Activated naive CD8-positive, alpha-beta T cell (primary cell): ENCODE results near the gene CISH.

Experiments
- H3K27ac Mint-ChIP-seq: one replicate; pipeline ENCODE4 v1.8.0; 2021; ENCODE audit warnings: mixed read lengths
- H3K27me3 Mint-ChIP-seq: one replicate; pipeline ENCODE4 v1.8.0; 2021; ENCODE audit warnings: mixed read lengths
- H3K36me3 Mint-ChIP-seq: one replicate; pipeline ENCODE4 v1.8.0; 2021; ENCODE audit warnings: mixed read lengths
- H3K4me1 Mint-ChIP-seq: one replicate; pipeline ENCODE4 v1.8.0; 2021; ENCODE audit warnings: low read depth, mixed read lengths
- H3K4me3 Mint-ChIP-seq: one replicate; pipeline ENCODE4 v1.8.0; 2021; ENCODE audit warnings: mild to moderate bottlenecking, mixed read lengths
- H3K9me3 Mint-ChIP-seq: one replicate; pipeline ENCODE4 v1.8.0; 2021; ENCODE audit warnings: low read depth, mixed read lengths

The CISH gene

GRCh38 chr3:50648944-50649343 lies 37.4 kb upstream of the CISH start:
- Mint-ChIP-seq H3K4me3 (no peak overlapping the region), H3K27me3 (no peaks in the 10 kb centered on the region), H3K9me3 (no peaks in the 10 kb centered on the region), H3K36me3 (no peaks in the 10 kb centered on the region), H3K4me1 (peaks cover 6% of the 10 kb centered on the region), H3K27ac (peak overlapping the region; percentile 22)

GRCh38 chr3:50648313-50648712 lies 36.7 kb upstream of the CISH start:
- H3K27ac Mint-ChIP-seq, result no peak overlapping the region
- no peaks in the 10 kb centered on the region for H3K27me3 Mint-ChIP-seq
- no peaks in the 10 kb centered on the region for H3K9me3 Mint-ChIP-seq
- H3K4me1 Mint-ChIP-seq, result no peaks in the 10 kb centered on the region
- no peaks in the 10 kb centered on the region for H3K36me3 Mint-ChIP-seq
- no peak overlapping the region for H3K4me3 Mint-ChIP-seq

DNA sequence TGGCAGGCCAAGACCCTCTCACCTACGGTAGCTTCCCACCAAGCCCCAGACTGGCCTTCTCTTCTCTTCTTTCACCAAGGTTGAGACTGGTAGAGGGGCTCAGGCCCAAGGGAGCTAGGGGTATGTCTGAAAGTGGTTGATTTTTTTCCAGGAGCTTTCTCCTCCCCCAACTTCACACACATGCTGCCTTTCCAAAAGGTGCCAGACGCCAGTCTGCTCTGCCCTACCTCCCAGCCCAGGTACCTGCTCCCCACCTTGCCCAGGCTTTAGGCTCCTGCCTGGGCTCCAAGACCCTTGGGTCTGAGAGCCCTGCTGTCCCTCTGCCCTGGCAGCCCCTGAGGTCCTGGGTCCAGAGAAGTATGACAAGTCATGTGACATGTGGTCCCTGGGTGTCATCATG lies 33.8 kb upstream of the CISH start:
- H3K9me3 Mint-ChIP-seq, result no peaks in the 10 kb centered on the region
- no peaks in the 10 kb centered on the region for H3K36me3 Mint-ChIP-seq
- H3K4me1 Mint-ChIP-seq, result no peaks in the 10 kb centered on the region
- H3K27ac Mint-ChIP-seq, result no peak overlapping the region
- no peaks in the 10 kb centered on the region for H3K27me3 Mint-ChIP-seq
- no peak overlapping the region for H3K4me3 Mint-ChIP-seq

GRCh38 chr3:50644561-50644960 lies 33.0 kb upstream of the CISH start:
- Mint-ChIP-seq H3K4me1 (peaks cover 3% of the 10 kb centered on the region), H3K9me3 (no peaks in the 10 kb centered on the region), H3K36me3 (no peaks in the 10 kb centered on the region), H3K27me3 (no peaks in the 10 kb centered on the region), H3K27ac (no peak overlapping the region), H3K4me3 (no peak overlapping the region)

GRCh38 chr3:50642382-50642781 lies 30.8 kb upstream of the CISH start:
- Mint-ChIP-seq H3K4me3 (no peak overlapping the region), H3K9me3 (no peaks in the 10 kb centered on the region), H3K27me3 (no peaks in the 10 kb centered on the region), H3K36me3 (no peaks in the 10 kb centered on the region), H3K27ac (peak overlapping the region; percentile 6), H3K4me1 (peaks cover 16% of the 10 kb centered on the region)

- Mint-ChIP-seq H3K36me3 (no peaks in the 10 kb centered on the region), H3K27me3 (no peaks in the 10 kb centered on the region), H3K9me3 (no peaks in the 10 kb centered on the region), H3K4me3 (no peak overlapping the region), H3K27ac (peak overlapping the region; percentile 78), H3K4me1 (peaks cover 39% of the 10 kb centered on the region)
These were observed 27.5 kb upstream of the CISH start for GRCh38 chr3:50639055-50639494.

DNA sequence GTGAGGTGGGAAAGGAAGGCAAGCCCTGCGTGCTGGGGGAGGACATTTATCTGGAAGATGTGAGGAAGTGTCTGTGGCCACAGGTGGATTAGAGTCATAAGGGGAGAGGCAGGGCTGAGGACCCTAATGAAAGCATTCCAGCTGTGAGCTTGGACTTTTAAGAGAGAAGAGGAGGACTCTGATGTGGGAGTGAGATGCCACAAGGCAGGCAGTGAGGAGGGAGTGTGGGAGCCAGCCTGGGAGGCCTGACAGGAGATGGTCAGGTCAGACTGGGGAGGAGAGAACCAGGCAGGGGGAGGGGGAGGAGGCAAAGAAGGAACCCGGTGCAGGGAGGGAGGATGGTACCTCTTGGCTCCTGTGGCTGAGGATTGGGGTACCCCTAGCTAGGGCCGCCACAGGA lies 26.4 kb upstream of the CISH start:
- H3K4me1 Mint-ChIP-seq, result peaks cover 51% of the 10 kb centered on the region
- no peaks in the 10 kb centered on the region for H3K36me3 Mint-ChIP-seq
- H3K9me3 Mint-ChIP-seq, result no peaks in the 10 kb centered on the region
- H3K4me3 Mint-ChIP-seq, result no peak overlapping the region
- H3K27ac Mint-ChIP-seq, result peak overlapping the region; percentile 64
- no peaks in the 10 kb centered on the region for H3K27me3 Mint-ChIP-seq

GRCh38 chr3:50637011-50637410 lies 25.4 kb upstream of the CISH start:
- Mint-ChIP-seq H3K27ac (no peak overlapping the region), H3K4me1 (peaks cover 60% of the 10 kb centered on the region), H3K9me3 (no peaks in the 10 kb centered on the region), H3K27me3 (no peaks in the 10 kb centered on the region), H3K36me3 (no peaks in the 10 kb centered on the region), H3K4me3 (no peak overlapping the region)

- peaks cover 80% of the 10 kb centered on the region for H3K4me1 Mint-ChIP-seq
- H3K9me3 Mint-ChIP-seq, result no peaks in the 10 kb centered on the region
- H3K27me3 Mint-ChIP-seq, result no peaks in the 10 kb centered on the region
- peak overlapping the region; percentile 82 for H3K27ac Mint-ChIP-seq
- no peak overlapping the region for H3K4me3 Mint-ChIP-seq
- no peaks in the 10 kb centered on the region for H3K36me3 Mint-ChIP-seq
These were observed 23.5 kb upstream of the CISH start for GRCh38 chr3:50635066-50635465.

- Mint-ChIP-seq H3K27me3 (no peaks in the 10 kb centered on the region), H3K9me3 (no peaks in the 10 kb centered on the region), H3K27ac (peak overlapping the region; percentile 76), H3K4me1 (peaks cover 86% of the 10 kb centered on the region), H3K4me3 (peak overlapping the region; percentile 30), H3K36me3 (no peaks in the 10 kb centered on the region)
These were observed 21.7 kb upstream of the CISH start for GRCh38 chr3:50633230-50633790.

DNA sequence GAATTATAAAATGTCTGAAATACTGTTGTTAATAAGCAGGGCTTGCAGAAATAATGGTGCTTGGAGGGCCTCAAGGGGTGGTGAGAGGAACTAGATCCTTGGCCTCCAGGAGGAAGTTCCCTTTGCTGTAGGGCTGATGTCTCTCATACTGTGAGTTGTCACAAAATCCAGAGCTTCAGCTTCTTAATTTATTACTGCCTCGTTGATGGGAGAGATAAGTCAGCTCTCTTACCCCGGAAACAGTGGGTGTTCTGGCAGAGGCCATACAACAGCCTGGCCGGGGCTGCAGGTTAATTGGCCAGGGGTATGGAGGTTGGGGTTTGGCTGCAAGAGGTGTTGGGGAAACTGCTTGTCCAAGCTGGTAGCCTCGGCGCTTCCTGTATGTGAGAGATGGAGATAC lies 20.9 kb upstream of the CISH start:
- H3K36me3 Mint-ChIP-seq, result no peaks in the 10 kb centered on the region
- peak overlapping the region; percentile 78 for H3K27ac Mint-ChIP-seq
- no peaks in the 10 kb centered on the region for H3K9me3 Mint-ChIP-seq
- peaks cover 89% of the 10 kb centered on the region for H3K4me1 Mint-ChIP-seq
- peak overlapping the region; percentile 61 for H3K4me3 Mint-ChIP-seq
- H3K27me3 Mint-ChIP-seq, result no peaks in the 10 kb centered on the region

- no peaks in the 10 kb centered on the region for H3K27me3 Mint-ChIP-seq
- H3K4me1 Mint-ChIP-seq, result peaks cover 87% of the 10 kb centered on the region
- peak overlapping the region; percentile 7 for H3K4me3 Mint-ChIP-seq
- H3K9me3 Mint-ChIP-seq, result no peaks in the 10 kb centered on the region
- peak overlapping the region; percentile 78 for H3K27ac Mint-ChIP-seq
- H3K36me3 Mint-ChIP-seq, result no peaks in the 10 kb centered on the region
These were observed 19.3 kb upstream of the CISH start for GRCh38 chr3:50630877-50631276.

DNA sequence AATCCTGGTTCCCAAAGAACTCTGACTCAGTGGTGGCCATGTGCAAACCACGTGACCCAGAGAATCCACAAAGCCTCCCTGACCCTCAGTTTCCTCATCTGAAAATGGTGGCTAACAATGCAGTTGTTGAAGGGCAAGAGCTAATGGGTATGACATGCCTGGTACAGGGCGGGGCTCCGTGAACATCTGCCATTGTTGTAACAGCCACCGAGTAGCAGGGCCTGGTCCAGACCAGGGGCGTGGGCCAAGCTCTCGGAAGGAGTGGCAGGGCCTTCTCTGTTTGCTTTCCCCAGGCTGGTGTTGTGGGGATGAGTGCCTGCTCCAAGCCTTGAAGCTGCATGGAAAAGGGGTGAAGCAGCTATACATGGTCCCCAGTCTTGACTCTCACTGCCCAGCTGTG lies 18.8 kb upstream of the CISH start:
- H3K36me3 Mint-ChIP-seq, result no peaks in the 10 kb centered on the region
- peak overlapping the region; percentile 23 for H3K27ac Mint-ChIP-seq
- no peaks in the 10 kb centered on the region for H3K27me3 Mint-ChIP-seq
- H3K4me1 Mint-ChIP-seq, result peaks cover 88% of the 10 kb centered on the region
- no peaks in the 10 kb centered on the region for H3K9me3 Mint-ChIP-seq
- no peak overlapping the region for H3K4me3 Mint-ChIP-seq

- Mint-ChIP-seq H3K27ac (no peak overlapping the region), H3K36me3 (peaks cover 2% of the 10 kb centered on the region), H3K27me3 (no peaks in the 10 kb centered on the region), H3K4me3 (no peak overlapping the region), H3K4me1 (peaks cover 93% of the 10 kb centered on the region), H3K9me3 (no peaks in the 10 kb centered on the region)
These were observed 17.0 kb upstream of the CISH start for GRCh38 chr3:50628601-50629000.

DNA sequence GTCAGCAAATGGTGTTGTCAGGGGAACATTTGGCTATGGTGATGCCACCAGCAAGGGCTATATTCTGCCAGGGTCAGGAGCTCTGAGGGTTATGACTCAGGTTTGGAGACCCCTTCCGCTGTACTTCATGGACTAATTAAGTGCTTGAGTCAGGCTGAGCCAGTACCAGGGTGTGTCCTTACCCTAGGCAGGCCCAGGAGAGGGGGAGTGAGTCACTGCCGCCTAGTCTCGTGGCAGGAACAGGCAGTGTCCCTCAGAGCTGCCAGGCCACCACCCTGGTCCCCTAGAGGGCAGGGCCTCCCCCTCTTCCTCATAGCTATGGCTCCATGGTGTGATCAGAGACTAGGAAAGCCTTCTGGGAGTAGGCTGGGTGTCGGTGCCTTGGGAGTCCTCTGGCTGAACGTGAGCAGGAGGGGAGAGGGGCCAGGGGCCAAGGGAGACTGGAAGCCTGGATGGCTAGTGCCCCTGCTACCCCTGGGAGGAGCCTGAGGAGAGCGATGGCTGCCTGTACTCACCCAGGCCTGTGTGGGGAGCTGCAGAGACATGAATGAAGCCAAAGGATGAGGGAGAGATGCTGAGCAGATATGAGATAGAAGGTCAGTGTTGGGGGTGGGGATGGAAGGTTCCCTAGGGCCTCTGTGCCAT lies 16.0 kb upstream of the CISH start:
- peaks cover 93% of the 10 kb centered on the region for H3K4me1 Mint-ChIP-seq
- H3K36me3 Mint-ChIP-seq, result peaks cover 2% of the 10 kb centered on the region
- no peaks in the 10 kb centered on the region for H3K9me3 Mint-ChIP-seq
- peak overlapping the region; percentile 84 for H3K27ac Mint-ChIP-seq
- peak overlapping the region; percentile 23 for H3K4me3 Mint-ChIP-seq
- no peaks in the 10 kb centered on the region for H3K27me3 Mint-ChIP-seq

GRCh38 chr3:50626401-50626800 lies 14.8 kb upstream of the CISH start:
- no peak overlapping the region for H3K27ac Mint-ChIP-seq
- peaks cover 2% of the 10 kb centered on the region for H3K36me3 Mint-ChIP-seq

More at GRCh38 chr3:50626401-50626800, 14.8 kb upstream of the CISH start:
- H3K27me3 Mint-ChIP-seq, result no peaks in the 10 kb centered on the region
- no peak overlapping the region for H3K4me3 Mint-ChIP-seq
- no peaks in the 10 kb centered on the region for H3K9me3 Mint-ChIP-seq
- peaks cover 89% of the 10 kb centered on the region for H3K4me1 Mint-ChIP-seq
